Stimulated activated CD8-positive, alpha-beta memory T cell treated with anti-CD3 and anti-CD28 coated beads, Interleukin-4, amount 100 ng/mL, for 48 hours (primary cell): ENCODE measurements around the gene DLX6.
A peak's percentile ranks its signal among the peaks of the same experiment; 100 is the strongest.

Experiments
- DNase-seq: peaks from one replicate; pipeline ENCODE4 v3.0.0-alpha.2; 2020

The DLX6 gene

DNA sequence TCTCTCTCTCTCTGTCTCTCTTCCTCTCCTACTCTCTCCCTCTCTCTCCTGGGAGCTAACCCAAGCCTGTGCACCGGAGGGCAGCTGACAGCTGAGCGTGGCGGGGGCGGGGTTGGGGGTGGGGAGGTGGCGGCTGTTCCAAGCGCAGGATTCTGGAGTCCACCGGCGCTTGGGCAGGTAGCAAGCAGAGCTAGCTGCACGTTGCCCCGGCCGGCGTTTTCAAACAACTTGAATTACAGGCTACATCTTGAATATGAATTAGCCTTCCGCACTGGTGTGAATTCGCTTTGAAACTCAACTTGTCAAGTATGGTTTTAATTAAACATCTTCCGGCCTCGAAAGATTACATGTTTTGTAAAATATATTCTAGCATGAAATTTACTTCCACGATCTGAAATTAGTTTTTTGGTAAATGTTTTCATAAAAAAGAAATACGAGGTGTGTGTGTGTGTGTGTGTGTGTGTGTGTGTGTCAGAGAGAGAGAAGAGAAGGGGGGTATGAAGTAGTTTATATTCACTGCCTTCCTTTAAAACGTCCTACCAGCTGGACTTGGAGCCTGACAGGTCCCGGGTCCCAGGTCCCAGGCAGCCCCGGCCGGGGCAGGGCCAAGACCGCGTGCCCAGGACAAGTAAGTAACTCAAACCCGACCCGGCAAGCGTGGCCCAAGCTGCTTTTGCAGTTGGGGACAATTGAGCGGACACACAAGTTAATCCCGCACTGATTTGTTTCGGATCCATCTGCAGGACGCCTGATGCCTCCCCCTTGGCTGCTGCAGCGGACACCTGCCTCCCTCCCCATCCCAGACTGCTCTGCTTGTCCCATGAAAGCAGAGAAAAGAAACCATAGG is 9.0 kb upstream of the DLX6 start:
- DNase-seq: no peak

GRCh38 chr7:96996958-96997511 is 8.3 kb upstream of the DLX6 start:
- DNase-seq: no peak

DNA sequence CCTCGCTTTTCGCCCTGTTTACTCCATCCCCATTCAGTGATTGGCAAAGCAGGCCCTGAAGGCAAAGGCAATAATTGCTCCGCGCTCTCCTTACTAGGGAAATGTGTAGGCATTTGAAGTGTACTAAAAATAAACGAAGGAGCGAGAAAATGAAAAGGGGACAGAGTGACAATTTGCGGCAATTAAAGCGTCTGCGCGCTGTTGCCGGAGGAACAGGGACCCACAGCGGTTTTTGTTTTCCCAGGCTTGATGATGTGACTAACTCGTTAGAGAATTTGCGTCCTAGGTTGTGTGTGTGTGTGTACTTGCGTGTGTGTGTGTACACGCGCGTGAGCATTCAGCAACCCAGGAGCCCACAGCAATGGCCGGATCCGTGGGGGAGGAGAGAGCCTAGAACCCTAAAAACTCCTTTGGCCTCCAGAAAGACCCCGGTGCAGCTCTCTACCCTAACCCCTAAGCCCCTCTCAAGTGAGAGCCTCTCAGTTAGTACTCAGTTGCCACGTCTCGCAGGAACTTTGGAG is 7.8 kb upstream of the DLX6 start:
- no peak for DNase-seq

DNA sequence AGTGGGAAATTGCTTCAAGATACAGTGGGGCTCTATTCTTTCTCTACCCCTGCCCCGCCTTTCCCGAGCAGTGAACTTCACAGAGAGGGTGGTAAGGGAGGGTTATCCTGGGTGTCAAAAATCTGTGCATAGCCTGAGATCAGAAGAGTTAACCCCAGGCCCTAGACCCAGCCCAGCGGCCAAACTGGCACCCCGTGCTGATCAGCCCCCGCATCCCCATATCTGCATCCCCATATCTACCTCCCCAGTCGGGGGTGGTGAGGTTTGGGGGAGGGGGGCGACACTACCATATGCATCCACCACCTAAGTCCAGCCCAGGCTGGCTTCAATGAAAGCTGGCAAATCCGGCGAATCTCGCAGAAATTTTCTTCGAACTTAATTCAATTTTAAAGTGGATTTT is 7.0 kb upstream of the DLX6 start:
- no peak for DNase-seq

DNA sequence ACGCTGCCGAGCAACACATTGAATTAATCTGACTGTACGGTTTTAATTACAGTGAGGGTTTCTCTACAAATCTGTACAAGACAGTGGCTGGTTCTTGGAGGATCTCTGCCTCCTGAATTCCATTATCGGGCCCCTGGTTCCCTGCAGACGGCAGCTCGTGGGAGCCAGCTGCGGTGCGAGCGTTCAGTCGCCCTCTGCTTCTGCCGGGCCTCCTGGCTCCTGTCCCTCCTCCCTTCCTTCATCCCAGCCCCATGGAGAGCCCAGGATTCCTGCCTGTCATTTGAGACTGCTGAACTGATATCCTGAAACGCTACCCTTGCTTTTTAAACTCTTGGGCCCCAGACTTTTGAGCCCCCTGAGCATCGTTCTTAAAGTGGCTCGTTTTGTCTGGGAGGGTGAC is 6.6 kb upstream of the DLX6 start:
- DNase-seq: no peak

- no peak for DNase-seq
Measured at GRCh38 chr7:97001221-97001620, 4.1 kb upstream of the DLX6 start.

DNA sequence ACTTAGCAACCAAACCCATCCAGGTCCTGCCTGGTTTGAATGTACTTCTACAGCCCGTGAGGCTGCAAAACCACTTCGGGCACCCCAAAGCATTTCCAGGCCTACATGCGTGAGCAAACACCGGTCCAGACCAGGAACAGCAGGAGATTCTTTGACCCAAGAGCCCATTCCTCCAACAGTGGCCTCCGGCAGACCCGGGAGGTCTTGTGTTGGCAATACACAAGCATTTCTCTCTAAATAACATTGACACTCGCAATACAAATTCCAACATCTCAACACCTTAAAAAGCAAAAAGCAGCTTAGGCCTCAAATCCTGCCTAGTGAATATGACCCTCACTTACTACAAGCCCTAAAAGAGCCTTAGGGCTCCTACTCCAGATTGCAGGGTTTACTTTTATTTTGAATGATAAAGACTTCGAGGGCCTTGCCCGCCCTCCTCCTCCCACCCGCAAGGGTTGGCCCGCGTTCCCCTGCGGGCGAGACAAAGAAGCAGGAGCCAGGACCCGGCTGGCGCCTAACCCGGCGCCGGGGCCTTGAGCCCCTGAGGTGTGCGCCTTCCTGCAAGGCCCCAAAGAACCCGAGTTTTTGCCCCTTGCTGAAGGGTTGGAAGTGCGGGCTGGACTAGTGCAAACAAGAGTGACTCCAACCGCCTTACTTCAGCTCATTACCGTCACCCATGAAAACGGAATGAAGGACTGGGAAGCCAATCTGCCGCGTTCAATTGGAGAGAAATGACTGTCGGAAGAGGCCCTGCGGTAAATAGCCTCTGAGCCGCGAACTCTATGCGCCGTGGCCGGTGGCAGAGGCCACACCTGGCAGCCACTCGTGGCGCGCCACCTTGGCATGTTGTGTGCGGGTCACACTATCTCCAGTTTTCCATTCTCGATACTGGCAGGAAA is 3.4 kb upstream of the DLX6 start:
- DNase-seq: no peak

- no peak for DNase-seq
Measured at GRCh38 chr7:97002555-97003261, 2.6 kb upstream of the DLX6 start.

- no peak for DNase-seq
Measured at GRCh38 chr7:97003262-97004246, 1.8 kb upstream of the DLX6 start.

DNA sequence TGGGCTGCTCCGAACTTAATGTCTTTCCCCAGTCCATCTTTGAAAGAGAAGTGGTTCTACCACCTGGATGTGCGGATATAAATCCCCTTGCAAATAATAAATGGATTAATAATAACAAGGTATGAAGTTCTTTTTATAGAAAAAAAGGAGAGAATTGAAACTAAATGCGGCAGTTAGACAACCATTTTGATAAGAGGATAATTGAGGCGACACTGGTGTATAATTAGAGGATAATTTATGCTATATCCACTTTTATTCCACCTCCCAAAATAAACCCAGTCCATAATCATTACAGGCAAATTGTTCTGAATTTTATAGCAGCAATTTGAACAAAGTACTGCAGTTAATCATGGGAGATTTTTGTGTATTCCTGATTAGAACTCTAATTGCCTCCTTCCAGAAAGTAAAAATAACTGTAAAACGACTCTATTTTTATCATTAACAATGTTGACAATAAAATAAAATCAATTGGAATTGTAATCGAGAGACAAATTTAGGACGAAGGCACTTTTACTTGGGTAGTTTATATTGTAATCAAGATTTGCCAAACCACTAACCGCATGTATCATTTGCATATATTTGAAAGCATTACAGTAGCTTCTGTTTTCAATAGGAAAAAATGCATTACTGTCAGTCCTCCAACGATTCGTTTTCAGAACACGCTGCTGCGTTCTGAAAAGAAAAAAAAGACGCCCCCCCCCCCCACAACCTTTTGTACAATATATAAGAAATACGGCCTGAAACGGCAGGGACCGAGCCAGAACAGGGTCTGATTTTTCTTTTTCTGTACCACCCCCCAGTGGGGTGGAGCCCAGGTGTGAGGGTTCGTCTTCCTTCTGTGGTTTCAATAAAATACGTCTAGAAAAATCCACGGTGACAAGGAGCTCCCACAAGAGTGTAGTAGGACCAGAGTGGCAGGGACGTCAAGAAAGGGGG is 838 bp upstream of the DLX6 start:
- DNase-seq: no peak

- peak; percentile 46 for DNase-seq
Measured at GRCh38 chr7:97006055-97006815, 882 bp downstream of the DLX6 start.

DNA sequence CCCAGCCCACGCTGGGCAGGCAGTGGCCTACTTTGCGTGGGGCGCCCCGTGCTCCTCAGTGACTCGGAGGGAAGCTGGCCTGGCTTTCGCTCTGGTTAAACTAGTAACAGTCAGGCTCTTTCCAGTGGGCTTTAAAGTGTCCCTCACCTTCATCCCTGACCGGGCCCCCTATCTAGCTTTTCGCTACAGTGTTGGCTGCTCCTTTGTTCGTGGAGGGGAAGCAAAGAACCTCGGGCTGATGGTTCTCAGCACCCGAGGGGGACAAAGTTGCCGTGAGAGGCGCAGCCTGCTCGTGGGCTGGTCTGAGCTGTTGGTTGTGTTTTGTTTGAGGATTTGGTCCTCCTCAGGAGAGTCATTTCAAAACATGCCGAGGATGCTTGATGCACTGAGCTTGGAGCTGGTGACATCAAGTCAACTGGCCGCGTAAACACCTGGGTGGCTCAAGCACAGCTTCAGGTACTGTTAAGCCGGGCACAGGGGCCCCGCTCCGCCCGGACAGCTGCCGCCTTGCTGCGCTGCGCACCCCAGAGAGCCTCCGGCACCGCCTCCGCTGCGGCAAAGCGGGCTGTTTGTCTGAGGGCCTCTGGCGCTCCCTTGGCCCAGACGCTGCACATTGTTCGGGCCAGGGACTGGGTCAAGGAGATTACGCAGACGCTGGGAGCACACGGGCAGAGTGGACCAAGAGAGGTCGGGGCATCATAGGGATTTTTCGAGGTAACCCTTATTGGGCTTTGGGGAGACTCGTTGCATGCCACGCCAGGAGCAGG is 1.6 kb downstream of the DLX6 start:
- DNase-seq: no peak

DNA sequence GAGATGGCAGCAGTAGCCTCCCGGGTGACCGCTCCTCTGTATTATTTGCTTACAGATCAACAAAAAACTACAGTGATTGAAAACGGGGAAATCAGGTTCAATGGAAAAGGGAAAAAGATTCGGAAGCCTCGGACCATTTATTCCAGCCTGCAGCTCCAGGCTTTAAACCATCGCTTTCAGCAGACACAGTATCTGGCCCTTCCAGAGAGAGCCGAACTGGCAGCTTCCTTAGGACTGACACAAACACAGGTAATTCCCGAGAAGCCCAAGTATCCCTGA is 2.2 kb downstream of the DLX6 start:
- no peak for DNase-seq

DNA sequence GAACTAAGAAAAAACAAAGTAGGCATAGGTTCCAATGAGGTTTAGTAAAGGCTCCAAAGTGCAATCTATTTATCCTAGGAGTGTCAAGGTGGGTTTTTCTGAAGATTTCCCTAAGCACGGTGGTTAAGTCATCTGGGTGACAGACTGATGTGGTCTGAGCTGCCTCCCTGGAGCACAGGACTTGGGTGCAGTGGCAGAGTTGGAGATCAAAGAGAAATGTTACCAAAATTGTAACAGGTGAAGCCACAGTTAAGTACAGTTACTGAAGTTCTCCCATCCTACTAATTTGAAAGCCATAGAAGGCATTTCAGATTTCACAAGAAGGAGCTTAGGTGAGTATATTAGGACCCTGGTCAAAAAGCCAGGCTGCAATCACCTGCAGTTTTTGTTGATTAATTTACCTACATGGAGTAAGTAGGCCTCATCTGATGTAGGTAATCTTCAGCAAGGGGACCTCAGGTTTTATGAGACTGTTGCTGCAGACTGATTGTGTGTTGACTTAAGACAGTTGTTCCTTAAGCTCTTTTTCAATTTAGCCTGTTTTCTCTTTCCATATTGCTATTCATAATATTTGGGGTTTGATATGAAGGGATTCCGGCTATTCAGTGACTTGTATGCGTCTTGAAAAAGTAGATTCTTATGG is 3.0 kb downstream of the DLX6 start:
- no peak for DNase-seq

- DNase-seq: no peak
Measured at GRCh38 chr7:97009753-97010732, 4.7 kb downstream of the DLX6 start.

GRCh38 chr7:97011104-97011503 is 5.8 kb downstream of the DLX6 start:
- DNase-seq: no peak
